ENCODE data around the gene SHC2.

DNA sequence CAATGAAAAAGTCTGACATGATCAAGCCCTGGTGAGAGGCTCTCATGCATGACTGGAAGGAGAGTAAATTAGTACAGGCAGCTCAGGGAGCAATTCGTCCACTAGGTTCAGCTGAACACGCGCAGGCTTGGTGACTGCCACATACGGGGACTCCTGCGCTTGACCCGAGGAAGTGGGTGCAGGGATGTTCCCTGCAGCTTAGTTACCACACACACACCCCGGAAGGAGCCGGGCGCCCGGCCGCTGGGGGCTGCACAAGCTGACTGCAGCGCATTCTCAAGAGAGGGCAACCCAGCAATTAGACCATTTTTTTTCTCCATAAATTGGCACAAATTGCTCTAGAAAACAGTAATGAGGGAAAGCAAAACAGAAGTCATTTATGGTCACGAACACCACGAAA lies 93.3 kb downstream of the SHC2 start:
- no peak for TF ChIP-seq HOXA7 (CRISPR knock-in tag; IDR thresholded peaks at IDR 0.05; ENCODE audit: borderline replicate concordance)
- TF ChIP-seq ZBTB20 (tag by site-specific recombination; IDR thresholded peaks at IDR 0.05) = no peak
- TF ChIP-seq, protein P1, sequence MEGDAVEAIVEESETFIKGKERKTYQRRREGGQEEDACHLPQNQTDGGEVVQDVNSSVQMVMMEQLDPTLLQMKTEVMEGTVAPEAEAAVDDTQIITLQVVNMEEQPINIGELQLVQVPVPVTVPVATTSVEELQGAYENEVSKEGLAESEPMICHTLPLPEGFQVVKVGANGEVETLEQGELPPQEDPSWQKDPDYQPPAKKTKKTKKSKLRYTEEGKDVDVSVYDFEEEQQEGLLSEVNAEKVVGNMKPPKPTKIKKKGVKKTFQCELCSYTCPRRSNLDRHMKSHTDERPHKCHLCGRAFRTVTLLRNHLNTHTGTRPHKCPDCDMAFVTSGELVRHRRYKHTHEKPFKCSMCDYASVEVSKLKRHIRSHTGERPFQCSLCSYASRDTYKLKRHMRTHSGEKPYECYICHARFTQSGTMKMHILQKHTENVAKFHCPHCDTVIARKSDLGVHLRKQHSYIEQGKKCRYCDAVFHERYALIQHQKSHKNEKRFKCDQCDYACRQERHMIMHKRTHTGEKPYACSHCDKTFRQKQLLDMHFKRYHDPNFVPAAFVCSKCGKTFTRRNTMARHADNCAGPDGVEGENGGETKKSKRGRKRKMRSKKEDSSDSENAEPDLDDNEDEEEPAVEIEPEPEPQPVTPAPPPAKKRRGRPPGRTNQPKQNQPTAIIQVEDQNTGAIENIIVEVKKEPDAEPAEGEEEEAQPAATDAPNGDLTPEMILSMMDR (tag by site-specific recombination; IDR thresholded peaks at IDR 0.05) = no peak
- TF ChIP-seq, protein P2, sequence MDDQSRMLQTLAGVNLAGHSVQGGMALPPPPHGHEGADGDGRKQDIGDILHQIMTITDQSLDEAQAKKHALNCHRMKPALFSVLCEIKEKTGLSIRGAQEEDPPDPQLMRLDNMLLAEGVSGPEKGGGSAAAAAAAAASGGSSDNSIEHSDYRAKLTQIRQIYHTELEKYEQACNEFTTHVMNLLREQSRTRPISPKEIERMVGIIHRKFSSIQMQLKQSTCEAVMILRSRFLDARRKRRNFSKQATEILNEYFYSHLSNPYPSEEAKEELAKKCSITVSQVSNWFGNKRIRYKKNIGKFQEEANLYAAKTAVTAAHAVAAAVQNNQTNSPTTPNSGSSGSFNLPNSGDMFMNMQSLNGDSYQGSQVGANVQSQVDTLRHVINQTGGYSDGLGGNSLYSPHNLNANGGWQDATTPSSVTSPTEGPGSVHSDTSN (CRISPR knock-in tag; IDR thresholded peaks at IDR 0.05) = no peak
- TF ChIP-seq, protein P3, sequence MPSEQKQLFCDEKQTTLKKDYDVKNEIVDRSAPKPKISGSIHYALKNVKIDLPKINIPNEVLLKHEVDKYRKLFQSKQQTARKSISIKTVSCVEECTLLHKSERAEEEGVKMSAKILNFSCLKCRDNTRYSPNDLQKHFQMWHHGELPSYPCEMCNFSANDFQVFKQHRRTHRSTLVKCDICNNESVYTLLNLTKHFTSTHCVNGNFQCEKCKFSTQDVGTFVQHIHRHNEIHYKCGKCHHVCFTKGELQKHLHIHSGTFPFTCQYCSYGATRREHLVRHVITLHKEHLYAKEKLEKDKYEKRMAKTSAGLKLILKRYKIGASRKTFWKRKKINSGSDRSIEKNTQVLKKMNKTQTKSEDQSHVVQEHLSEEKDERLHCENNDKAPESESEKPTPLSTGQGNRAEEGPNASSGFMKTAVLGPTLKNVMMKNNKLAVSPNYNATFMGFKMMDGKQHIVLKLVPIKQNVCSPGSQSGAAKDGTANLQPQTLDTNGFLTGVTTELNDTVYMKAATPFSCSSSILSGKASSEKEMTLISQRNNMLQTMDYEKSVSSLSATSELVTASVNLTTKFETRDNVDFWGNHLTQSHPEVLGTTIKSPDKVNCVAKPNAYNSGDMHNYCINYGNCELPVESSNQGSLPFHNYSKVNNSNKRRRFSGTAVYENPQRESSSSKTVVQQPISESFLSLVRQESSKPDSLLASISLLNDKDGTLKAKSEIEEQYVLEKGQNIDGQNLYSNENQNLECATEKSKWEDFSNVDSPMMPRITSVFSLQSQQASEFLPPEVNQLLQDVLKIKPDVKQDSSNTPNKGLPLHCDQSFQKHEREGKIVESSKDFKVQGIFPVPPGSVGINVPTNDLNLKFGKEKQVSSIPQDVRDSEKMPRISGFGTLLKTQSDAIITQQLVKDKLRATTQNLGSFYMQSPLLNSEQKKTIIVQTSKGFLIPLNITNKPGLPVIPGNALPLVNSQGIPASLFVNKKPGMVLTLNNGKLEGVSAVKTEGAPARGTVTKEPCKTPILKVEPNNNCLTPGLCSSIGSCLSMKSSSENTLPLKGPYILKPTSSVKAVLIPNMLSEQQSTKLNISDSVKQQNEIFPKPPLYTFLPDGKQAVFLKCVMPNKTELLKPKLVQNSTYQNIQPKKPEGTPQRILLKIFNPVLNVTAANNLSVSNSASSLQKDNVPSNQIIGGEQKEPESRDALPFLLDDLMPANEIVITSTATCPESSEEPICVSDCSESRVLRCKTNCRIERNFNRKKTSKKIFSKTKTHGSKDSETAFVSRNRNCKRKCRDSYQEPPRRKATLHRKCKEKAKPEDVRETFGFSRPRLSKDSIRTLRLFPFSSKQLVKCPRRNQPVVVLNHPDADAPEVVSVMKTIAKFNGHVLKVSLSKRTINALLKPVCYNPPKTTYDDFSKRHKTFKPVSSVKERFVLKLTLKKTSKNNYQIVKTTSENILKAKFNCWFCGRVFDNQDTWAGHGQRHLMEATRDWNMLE (tag by site-specific recombination; conservative IDR thresholded peaks at IDR 0.05; ENCODE audit: low read depth) = no peak
- TF ChIP-seq, protein P4, sequence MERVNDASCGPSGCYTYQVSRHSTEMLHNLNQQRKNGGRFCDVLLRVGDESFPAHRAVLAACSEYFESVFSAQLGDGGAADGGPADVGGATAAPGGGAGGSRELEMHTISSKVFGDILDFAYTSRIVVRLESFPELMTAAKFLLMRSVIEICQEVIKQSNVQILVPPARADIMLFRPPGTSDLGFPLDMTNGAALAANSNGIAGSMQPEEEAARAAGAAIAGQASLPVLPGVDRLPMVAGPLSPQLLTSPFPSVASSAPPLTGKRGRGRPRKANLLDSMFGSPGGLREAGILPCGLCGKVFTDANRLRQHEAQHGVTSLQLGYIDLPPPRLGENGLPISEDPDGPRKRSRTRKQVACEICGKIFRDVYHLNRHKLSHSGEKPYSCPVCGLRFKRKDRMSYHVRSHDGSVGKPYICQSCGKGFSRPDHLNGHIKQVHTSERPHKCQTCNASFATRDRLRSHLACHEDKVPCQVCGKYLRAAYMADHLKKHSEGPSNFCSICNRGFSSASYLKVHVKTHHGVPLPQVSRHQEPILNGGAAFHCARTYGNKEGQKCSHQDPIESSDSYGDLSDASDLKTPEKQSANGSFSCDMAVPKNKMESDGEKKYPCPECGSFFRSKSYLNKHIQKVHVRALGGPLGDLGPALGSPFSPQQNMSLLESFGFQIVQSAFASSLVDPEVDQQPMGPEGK (tag by site-specific recombination; IDR thresholded peaks at IDR 0.05) = no peak
- TF ChIP-seq SETDB1 (IDR thresholded peaks at IDR 0.05; ENCODE audit: insufficient read length, low read length) = no peak
- TF ChIP-seq, protein P5, sequence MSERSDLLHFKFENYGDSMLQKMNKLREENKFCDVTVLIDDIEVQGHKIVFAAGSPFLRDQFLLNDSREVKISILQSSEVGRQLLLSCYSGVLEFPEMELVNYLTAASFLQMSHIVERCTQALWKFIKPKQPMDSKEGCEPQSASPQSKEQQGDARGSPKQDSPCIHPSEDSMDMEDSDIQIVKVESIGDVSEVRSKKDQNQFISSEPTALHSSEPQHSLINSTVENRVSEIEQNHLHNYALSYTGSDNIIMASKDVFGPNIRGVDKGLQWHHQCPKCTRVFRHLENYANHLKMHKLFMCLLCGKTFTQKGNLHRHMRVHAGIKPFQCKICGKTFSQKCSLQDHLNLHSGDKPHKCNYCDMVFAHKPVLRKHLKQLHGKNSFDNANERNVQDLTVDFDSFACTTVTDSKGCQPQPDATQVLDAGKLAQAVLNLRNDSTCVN (tag by site-specific recombination; optimal IDR thresholded peaks at IDR 0.05) = no peak
- TF ChIP-seq ZNF214 (tag by site-specific recombination; IDR thresholded peaks at IDR 0.05; ENCODE audit: borderline replicate concordance) = no peak
- no peak for TF ChIP-seq EGR2 (tag by site-specific recombination; IDR thresholded peaks at IDR 0.05; ENCODE audit: low read depth)
- no peak for TF ChIP-seq SCRT1 (tag by site-specific recombination; IDR thresholded peaks at IDR 0.05; ENCODE audit: borderline replicate concordance)

Data from HEK293 (cell line).